NCI-H1694 (cell line): ENCODE results near the gene EBF4.

Experiments
- DNase-seq: peaks from one replicate; lab custom pipeline; 2025; lab: John Stamatoyannopoulos, UW

The EBF4 gene

DNA sequence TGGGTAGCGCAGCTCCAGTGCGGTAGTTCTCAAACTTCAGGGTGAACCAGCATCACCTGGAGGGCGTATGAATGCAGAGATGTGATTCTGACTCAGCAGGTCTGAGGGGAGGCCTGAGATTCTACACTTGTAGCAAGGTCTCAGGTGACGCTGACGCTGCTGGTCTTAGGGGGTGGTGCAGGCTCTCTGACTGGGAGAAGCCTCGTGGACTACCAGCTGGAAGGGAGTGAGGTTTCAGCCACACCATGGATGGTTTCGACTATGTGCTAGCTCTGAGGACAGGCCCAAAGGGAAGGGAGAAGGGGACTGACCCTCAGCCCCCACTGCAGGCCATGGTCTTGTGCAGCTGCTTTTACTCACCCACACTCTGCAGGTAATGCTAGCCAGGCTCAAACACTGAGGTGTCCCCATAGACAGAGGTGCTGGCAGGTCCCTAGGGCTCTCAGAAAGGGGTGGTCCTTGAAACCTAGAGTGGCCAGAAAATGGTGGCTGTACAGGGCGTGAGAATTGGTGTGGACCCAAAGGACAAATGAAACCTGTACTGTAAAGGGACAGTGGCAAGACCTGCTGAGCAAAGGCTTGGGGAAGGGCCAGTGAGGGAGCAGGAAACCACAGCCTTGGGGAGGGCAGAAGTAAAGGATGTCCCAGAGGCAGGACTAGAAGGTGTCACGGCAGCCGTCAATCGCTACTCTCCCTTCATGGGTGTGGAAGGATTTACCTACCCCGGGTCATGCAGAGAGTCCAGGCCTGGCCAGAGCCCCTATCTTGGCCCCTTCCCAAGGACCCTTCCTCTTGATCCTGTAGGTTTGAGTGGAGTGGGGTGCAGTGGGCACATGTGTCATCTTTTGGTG, 52.7 kb downstream of the EBF4 start:
- DNase-seq: no peak

GRCh38 chr20:2745936-2746635, 53.5 kb downstream of the EBF4 start:
- no peak for DNase-seq

GRCh38 chr20:2746636-2747265, 54.2 kb downstream of the EBF4 start:
- no peak for DNase-seq

- DNase-seq: no peak
Measured at GRCh38 chr20:2747676-2748235, 55.2 kb downstream of the EBF4 start.

- DNase-seq: no peak
Measured at GRCh38 chr20:2748551-2749342, 56.2 kb downstream of the EBF4 start.

GRCh38 chr20:2749343-2749950, 56.9 kb downstream of the EBF4 start:
- no peak for DNase-seq

GRCh38 chr20:2749951-2750490, 57.4 kb downstream of the EBF4 start:
- DNase-seq: no peak

DNA sequence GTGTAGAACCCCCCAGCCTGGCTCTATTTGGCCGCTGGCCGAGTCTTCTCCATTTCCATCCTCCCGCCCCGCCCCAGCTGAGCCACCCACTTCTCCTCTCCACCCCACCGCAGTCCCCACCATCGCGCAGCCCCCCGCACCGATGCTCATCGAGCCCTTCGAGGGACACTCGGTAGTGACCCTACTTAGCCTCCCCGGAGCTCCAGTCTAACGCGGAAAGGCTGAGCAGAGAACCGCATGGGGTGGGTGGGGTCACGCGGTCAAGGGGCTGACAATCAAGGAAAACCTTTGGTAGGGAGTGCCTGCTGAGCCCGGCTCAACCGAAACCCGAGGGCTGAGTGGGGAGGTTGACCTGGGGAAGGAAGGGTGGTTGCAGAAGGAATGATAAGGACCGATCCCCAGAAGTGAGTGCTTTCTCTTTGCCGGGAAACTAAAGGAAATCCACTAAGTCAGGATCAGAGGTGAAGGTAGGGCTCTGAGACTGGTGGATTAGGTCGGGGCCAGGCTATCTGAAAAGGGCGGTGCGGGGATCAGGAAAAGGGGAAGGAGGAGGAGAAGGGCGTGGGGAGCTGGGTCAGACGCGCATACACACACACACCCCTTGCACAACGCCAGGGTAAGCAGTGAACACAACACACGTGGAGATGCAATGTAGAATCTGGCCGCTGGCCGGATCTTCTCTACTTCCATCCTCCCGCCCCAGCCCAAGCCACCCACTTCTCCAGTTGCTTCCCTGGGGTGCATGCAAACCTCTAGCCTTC, 58.1 kb downstream of the EBF4 start:
- no peak for DNase-seq

DNA sequence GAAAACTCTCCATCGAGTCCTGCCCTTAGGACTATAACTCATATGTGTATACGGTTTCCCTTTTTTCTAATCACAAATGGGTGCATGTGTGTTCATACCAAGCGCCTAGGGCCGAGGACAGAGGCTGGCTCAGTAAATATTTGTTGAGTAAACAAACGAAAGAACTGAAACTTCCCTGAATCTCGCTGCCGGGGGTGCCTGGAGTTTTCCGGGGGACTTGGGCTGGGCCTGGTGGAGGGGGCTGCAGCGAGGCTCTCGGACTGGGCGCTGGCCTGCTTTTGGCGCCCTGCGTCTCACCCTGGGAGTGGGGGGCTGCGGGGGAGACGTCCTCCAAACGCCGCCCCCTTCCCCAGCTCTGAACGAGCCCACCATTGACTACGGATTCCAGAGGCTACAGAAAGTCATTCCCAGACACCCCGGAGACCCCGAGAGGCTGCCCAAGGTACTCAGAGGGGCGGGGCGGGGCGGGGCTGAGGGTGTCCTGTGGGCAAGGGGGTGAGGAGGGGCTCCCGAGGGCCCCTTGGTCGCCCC, 58.8 kb downstream of the EBF4 start:
- no peak for DNase-seq

DNA sequence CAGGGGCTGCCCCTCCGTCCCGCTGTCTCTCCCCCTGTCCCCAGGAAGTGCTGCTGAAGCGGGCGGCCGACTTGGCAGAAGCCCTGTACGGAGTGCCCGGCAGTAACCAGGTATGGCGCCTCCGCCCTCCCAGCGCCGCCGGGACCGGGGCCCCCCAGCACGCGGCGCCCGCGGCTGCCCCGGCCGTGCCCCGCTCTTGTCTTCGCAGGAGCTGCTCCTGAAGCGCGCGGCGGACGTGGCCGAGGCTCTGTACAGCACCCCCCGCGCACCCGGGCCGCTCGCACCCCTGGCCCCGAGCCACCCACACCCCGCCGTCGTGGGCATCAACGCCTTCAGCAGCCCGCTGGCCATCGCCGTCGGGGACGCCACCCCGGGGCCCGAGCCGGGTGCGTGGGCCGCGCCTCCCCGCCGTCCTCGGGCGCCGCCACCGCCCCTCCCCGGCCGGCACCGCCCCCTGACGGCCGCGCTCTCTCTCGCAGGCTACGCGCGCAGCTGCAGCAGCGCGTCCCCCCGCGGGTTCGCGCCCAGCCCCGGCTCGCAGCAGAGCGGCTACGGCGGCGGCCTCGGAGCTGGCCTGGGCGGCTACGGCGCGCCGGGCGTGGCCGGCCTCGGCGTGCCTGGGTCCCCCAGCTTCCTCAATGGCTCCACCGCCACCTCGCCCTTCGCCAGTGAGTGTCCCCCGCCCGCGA, 59.4 kb downstream of the EBF4 start:
- peak; percentile 8 for DNase-seq

GRCh38 chr20:2752567-2753460, 60.2 kb downstream of the EBF4 start:
- peak; percentile 36 for DNase-seq

DNA sequence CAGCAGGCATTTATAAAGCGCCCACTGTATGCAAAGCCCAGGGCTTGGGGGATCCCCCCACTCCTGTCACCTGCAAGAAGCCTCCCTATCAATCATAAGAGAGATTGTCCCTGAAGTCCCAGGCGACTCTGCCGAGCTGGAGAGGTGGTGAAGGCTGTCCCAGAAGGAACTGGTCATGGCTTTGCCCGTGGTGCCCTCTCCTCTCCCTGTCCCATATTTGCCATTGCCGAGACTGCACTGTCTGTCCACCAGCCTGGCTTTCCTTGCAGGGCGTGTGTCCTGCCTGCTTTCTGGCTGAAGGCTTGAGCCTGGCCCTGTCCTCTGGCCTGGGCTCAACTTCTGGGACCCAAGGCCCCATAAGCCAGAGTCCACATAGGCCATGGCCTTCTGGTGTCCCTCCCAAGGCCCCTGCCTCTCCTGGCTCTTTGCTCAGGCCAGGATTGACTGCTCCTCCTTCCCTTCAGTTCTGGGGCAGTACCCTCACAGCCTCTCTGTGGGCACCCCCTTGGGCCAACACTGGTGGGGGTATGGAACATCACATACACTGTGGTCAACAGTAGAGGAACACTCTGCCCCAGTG, 61.0 kb downstream of the EBF4 start:
- no peak for DNase-seq

DNA sequence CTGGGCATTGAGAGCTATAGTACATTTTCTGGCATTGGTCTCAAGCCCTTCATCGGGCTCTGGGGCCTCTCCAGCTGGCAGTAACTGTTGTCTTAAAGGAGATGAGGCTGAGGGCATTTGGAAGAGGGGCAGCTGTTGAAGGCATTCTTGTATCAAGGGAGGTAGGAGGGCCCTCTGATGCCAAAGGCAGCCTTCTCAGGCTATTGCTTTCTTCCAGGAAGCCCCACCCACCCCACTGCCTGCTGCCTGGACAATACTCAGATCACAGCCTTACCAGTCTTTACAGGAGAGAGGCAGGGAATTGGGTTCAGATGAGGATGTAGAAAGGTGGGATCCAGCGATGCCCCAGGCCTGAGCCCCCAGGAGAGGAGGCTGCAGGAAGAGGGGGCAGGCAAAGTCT, 61.8 kb downstream of the EBF4 start:
- DNase-seq: no peak

GRCh38 chr20:2755451-2756055, 63.0 kb downstream of the EBF4 start:
- DNase-seq: no peak

DNA sequence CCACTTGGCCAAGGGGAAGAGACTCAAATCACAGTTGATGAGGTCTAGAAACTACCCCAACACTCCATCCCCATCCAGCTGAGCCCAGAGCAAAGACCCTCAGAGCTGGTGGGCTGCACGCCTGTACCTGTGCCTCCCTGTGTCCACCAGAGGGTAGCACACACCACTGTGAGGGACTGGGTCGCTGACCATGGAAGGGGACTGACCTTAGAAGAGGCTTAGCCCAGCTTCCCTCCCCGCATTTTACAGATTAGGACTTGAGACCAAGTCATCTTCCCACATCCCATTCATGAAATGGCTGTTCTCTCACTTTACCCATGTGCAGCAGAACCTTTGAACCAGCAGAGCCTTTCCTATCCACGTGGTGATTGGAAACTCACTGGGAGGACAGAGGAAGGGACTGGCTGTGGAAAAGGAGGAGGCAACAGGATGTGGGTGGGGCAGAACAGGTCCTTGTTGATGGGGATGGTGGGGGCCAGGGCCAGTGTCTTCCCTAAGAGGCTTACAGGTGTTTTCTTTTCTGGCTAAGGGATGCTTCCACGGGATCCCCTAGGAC, 63.6 kb downstream of the EBF4 start:
- no peak for DNase-seq

DNA sequence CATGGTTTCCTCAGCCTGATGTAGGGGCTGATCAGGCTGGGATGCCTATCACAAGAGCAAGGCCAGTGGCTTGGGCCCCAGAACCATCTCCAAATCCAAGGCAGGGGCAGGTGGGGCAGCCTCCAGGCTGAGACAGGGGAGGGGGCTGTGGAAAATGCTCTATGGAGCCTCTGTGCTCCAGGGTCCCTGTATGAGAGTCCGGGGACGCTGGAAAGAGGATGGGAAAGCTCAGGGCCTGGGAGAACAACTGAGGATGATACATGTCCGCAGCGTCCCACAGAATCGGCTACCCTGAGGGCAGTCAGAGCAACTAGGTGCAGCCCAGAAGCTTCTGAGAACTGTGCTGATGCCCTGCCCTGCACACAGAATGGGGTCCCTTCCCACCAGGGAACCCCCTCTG, 64.4 kb downstream of the EBF4 start:
- no peak for DNase-seq

GRCh38 chr20:2757969-2758368, 65.4 kb downstream of the EBF4 start:
- DNase-seq: no peak
